ENCODE data around the gene TBL1XR1.
"Not testable (repeated sequence)": the region's sequence is repeated elsewhere in the genome, so short reads cannot be mapped to it uniquely, and the experiment has no call there.

The TBL1XR1 gene

GRCh38 chr3:177174607-177175170 lies 22.6 kb downstream of the TBL1XR1 start:
- no peak for DNase-seq (ENCODE audit: low spot score)

GRCh38 chr3:177169936-177170722 lies 27.2 kb downstream of the TBL1XR1 start:
- TF ChIP-seq, protein P1, sequence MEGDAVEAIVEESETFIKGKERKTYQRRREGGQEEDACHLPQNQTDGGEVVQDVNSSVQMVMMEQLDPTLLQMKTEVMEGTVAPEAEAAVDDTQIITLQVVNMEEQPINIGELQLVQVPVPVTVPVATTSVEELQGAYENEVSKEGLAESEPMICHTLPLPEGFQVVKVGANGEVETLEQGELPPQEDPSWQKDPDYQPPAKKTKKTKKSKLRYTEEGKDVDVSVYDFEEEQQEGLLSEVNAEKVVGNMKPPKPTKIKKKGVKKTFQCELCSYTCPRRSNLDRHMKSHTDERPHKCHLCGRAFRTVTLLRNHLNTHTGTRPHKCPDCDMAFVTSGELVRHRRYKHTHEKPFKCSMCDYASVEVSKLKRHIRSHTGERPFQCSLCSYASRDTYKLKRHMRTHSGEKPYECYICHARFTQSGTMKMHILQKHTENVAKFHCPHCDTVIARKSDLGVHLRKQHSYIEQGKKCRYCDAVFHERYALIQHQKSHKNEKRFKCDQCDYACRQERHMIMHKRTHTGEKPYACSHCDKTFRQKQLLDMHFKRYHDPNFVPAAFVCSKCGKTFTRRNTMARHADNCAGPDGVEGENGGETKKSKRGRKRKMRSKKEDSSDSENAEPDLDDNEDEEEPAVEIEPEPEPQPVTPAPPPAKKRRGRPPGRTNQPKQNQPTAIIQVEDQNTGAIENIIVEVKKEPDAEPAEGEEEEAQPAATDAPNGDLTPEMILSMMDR (IDR thresholded peaks at IDR 0.05; ENCODE audit: extremely low read depth, missing control alignments), result no peak
- DNase-seq (ENCODE audit: low spot score), result no peak

More at GRCh38 chr3:177174607-177175170, 22.6 kb downstream of the TBL1XR1 start:
- TF ChIP-seq, protein P1 (IDR thresholded peaks at IDR 0.05; ENCODE audit: extremely low read depth, missing control alignments), result no peak

GRCh38 chr3:177168431-177168830 lies 28.9 kb downstream of the TBL1XR1 start:
- no peak for DNase-seq (ENCODE audit: low spot score)
- TF ChIP-seq, protein P1 (IDR thresholded peaks at IDR 0.05; ENCODE audit: extremely low read depth, missing control alignments), result no peak

GRCh38 chr3:177162742-177163141 lies 34.5 kb downstream of the TBL1XR1 start:
- TF ChIP-seq, protein P1 (IDR thresholded peaks at IDR 0.05; ENCODE audit: extremely low read depth, missing control alignments), result no peak
- no peak for DNase-seq (ENCODE audit: low spot score)

GRCh38 chr3:177161603-177162002 lies 35.7 kb downstream of the TBL1XR1 start:
- DNase-seq (ENCODE audit: low spot score), result not testable (repeated sequence)

DNA sequence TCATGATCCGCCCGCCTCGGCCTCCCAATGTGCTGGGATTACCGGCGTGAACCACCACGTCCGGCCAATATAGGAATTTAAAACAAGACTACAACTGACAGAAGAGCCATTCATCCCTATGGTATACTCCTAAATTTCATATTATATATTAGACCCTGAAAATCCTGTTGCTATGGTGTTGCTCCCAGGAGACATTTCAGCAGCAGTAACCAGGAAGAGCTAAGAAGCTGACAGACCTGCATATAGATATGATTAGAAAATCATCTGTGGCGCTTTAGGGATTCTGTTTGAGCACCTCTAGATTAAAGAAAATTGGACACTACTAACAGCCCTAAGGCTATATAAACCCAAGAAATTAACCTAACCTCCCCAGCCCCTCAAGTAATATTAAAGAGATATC lies 38.8 kb downstream of the TBL1XR1 start:
- DNase-seq (ENCODE audit: low spot score), result no peak

DNA sequence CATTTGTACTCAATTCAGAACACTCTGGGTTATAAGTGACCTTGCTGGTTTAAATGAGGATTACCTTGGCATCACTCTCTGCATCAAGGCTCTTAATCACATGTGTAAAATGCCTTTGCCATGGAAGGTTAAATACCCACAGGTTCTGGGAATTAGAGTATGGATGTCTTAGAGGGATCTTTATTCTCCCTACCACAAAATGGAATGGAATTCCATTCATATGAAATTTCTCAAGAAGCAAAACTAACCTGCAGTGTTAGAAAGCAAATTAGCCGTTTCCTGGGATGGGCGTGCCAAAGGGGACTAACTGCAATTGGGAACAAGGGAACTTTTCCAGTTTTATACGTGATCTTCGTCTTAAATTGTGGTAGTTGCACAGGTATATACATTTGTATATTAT lies 39.8 kb downstream of the TBL1XR1 start:
- TF ChIP-seq, protein P1 (IDR thresholded peaks at IDR 0.05; ENCODE audit: extremely low read depth, missing control alignments), result no peak

More for the DNA sequence above, 38.8 kb downstream of the TBL1XR1 start:
- TF ChIP-seq, protein P1 (IDR thresholded peaks at IDR 0.05; ENCODE audit: extremely low read depth, missing control alignments), result no peak

More for the DNA sequence above, 39.8 kb downstream of the TBL1XR1 start:
- DNase-seq (ENCODE audit: low spot score), result no peak
